ENCODE data around the gene ITGAE. TPM values are rescaled to one million over a fixed set of nuclear protein-coding genes. Genes with fewer than 3 reads are reported as not detected.

ITGAE gene
- total and polyA plus RNA-seq, 2 donors from 2014 or later, result 16.5 to 46.3 TPM

DNA sequence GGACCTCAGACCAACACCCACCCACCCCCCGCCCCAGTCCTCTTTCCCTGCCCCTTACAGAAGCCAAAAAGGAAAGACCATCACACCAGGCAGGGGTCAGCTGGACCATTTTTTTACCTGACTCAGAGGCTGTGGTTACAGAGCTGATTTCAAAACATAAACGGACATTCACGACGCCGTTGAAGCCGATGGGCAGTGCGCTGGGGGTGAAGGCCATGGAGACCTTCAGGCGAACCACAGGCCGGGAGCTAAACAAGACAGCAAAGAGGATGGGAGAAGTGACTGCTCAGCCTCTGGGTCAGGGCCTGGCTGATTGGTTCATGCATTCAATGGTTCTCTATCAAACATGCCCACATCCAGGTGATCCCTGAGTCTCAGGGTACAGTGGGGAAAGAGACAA is 53.2 kb downstream of the ITGAE start:
- FAIRE-seq, result no peak

DNA sequence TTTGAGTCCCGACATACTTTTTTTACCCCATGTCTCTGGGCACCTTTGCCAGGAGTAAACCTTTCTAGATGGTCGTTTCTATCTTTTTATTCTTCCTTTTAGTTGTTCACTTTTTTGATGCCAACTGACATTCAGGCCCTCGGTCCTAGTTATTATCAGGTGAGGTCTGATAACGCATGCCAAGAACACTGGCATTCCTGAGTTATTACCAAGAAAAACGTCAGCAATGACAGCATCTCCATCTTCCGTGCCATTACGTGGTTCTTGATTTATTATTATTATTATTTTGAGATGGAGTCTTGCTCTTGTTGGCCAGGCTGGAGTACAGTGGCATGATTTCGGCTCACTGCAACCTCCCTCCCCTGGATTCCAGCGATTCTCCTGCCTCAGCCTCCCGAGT is 55.9 kb downstream of the ITGAE start:
- H3K27me3 ChIP-seq (ENCODE audit: control insufficient read depth, insufficient read depth, low read length), result no peaks in the 10 kb centered on the region
- intact Hi-C loops (cut with DNase I), result no loop called here
- H3K36me3 ChIP-seq (ENCODE audit: control insufficient read depth in 2 of 3, insufficient read depth in 3 of 3, low read length in 3 of 3), result no peaks in the 10 kb centered on the region
- no peak overlapping the region for H3K4me3 ChIP-seq (ENCODE audit: low read length in 3 of 3)
- H3K9me3 ChIP-seq (ENCODE audit: control insufficient read depth in 2 of 3, insufficient read depth in 1 of 3, low read length in 3 of 3), result no peaks in the 10 kb centered on the region
- no peak for TF ChIP-seq CTCF (IDR thresholded peaks at IDR 0.05; ENCODE audit: borderline replicate concordance, extremely low read depth, insufficient read depth)
- FAIRE-seq (no peak), DNase-seq (no peak)
- no peak overlapping the region for H3K9ac ChIP-seq (ENCODE audit: low read length in 3 of 3)
- no peak overlapping the region for H3K27ac ChIP-seq (ENCODE audit: low read depth in 2 of 2, low read length in 2 of 2)
- no peaks in the 10 kb centered on the region for H3K4me1 ChIP-seq (ENCODE audit: control insufficient read depth in 2 of 3, insufficient read depth in 2 of 3, low read depth in 1 of 3, low read length in 3 of 3)

More for the DNA sequence above, 53.2 kb downstream of the ITGAE start:
- Histone ChIP-seq H3K27me3 (ENCODE audit: control insufficient read depth, insufficient read depth, low read length) (no peaks in the 10 kb centered on the region), H3K27ac (ENCODE audit: low read depth in 2 of 2, low read length in 2 of 2) (no peak overlapping the region), H3K4me1 (ENCODE audit: control insufficient read depth in 2 of 3, insufficient read depth in 2 of 3, low read depth in 1 of 3, low read length in 3 of 3) (no peaks in the 10 kb centered on the region), H3K36me3 (ENCODE audit: control insufficient read depth in 2 of 3, insufficient read depth in 3 of 3, low read length in 3 of 3) (no peaks in the 10 kb centered on the region), H3K4me3 (ENCODE audit: low read length in 3 of 3) (no peak overlapping the region), H3K9ac (ENCODE audit: low read length in 3 of 3) (no peak overlapping the region), H3K9me3 (ENCODE audit: control insufficient read depth in 2 of 3, insufficient read depth in 1 of 3, low read length in 3 of 3) (no peaks in the 10 kb centered on the region)
- intact Hi-C loops (cut with DNase I), result no loop called here
- DNase-seq, result no peak
- no peak for TF ChIP-seq CTCF (IDR thresholded peaks at IDR 0.05; ENCODE audit: borderline replicate concordance, extremely low read depth, insufficient read depth)

- DNase-seq (no peak), FAIRE-seq (no peak)
- intact Hi-C loops (cut with DNase I), result no loop called here
- H3K9me3 ChIP-seq (ENCODE audit: control insufficient read depth in 2 of 3, insufficient read depth in 1 of 3, low read length in 3 of 3), result no peaks in the 10 kb centered on the region
- peaks cover 0 to under 1% (median under 1%) of the 10 kb centered on the region in 3 donors for H3K4me1 ChIP-seq (ENCODE audit: control insufficient read depth in 2 of 3, insufficient read depth in 2 of 3, low read depth in 1 of 3, low read length in 3 of 3)
- no peak overlapping the region for H3K27ac ChIP-seq (ENCODE audit: low read depth in 2 of 2, low read length in 2 of 2)
- no peak for TF ChIP-seq CTCF (IDR thresholded peaks at IDR 0.05; ENCODE audit: borderline replicate concordance, extremely low read depth, insufficient read depth)
- H3K36me3 ChIP-seq (ENCODE audit: control insufficient read depth in 2 of 3, insufficient read depth in 3 of 3, low read length in 3 of 3), result no peaks in the 10 kb centered on the region
- no peak overlapping the region for H3K9ac ChIP-seq (ENCODE audit: low read length in 3 of 3)
- H3K27me3 ChIP-seq (ENCODE audit: control insufficient read depth, insufficient read depth, low read length), result no peaks in the 10 kb centered on the region
- no peak overlapping the region for H3K4me3 ChIP-seq (ENCODE audit: low read length in 3 of 3)
Measured at GRCh38 chr17:3744014-3744413, 57.0 kb downstream of the ITGAE start.

DNA sequence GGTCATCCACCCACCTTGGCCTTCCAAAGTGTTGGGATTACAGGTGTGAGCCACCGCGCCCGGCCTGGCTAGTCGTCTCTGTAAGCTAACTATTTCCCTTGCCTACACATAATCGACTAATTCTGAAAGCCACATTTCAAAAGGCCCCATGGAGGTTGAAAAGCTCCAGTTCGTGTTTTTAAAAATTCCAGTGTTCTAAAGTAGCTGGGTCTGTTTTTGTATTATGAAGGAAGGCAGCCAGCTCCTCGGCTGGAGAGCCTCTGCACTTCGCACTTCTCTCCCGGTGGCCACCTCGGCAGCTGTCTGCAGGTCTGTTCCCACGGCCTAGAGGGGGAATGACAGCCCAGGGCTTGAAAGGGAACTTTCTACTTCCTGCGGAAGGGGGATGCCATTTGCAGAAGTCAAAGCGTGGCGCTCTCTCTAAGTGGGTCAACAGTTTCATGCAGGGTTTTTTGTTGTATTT is 60.3 kb downstream of the ITGAE start:
- no peaks in the 10 kb centered on the region for H3K9me3 ChIP-seq (ENCODE audit: control insufficient read depth in 2 of 3, insufficient read depth in 1 of 3, low read length in 3 of 3)
- H3K4me1 ChIP-seq (ENCODE audit: control insufficient read depth in 2 of 3, insufficient read depth in 2 of 3, low read depth in 1 of 3, low read length in 3 of 3), result peaks cover 0 to 7% (median 6%) of the 10 kb centered on the region in 3 donors
- H3K4me3 ChIP-seq (ENCODE audit: low read length in 3 of 3), result no peak overlapping the region
- DNase-seq (peak in 1 of 5 donors; percentile 10), FAIRE-seq (no peak)
- no peaks in the 10 kb centered on the region for H3K27me3 ChIP-seq (ENCODE audit: control insufficient read depth, insufficient read depth, low read length)
- H3K36me3 ChIP-seq (ENCODE audit: control insufficient read depth in 2 of 3, insufficient read depth in 3 of 3, low read length in 3 of 3), result no peaks in the 10 kb centered on the region
- H3K27ac ChIP-seq (ENCODE audit: low read depth in 2 of 2, low read length in 2 of 2), result no peak overlapping the region
- TF ChIP-seq CTCF (IDR thresholded peaks at IDR 0.05; ENCODE audit: borderline replicate concordance, extremely low read depth, insufficient read depth), result no peak
- no peak overlapping the region for H3K9ac ChIP-seq (ENCODE audit: low read length in 3 of 3)
- intact Hi-C loops (cut with DNase I), result no loop called here

Measured in kidney (tissue), 14 donors.